ENCODE results near the gene PCK2.

GRCh38 chr14:24146453-24146977 is 52.4 kb downstream of the PCK2 start, which contains the start of gene PSME2:
- TF ChIP-seq HDAC2 (IDR thresholded peaks at IDR 0.05; ENCODE audit: borderline replicate concordance in 1 of 2, low read depth in 2 of 2, low read length in 2 of 2) (no peak), NRF1 (IDR thresholded peaks at IDR 0.05; ENCODE audit: low read depth, low read length) (no peak), SP4 (IDR thresholded peaks at IDR 0.05; ENCODE audit: low read length) (0 out of 2 replicates have a peak, but pooled peaks have one; percentile 14), CBX5 (IDR thresholded peaks at IDR 0.05; ENCODE audit: low read depth, low read length) (no peak), CTCF (IDR thresholded peaks at IDR 0.05; ENCODE audit: control extremely low read depth in 1 of 3, insufficient read depth in 1 of 3, low read depth in 1 of 3, low read length in 3 of 3) (no peak), POLR2A (IDR thresholded peaks at IDR 0.05; ENCODE audit: control extremely low read depth in 1 of 2, low read depth in 2 of 2, low read length in 2 of 2) (no peak; a peak in 1 of 3 replicates), USF2 (IDR thresholded peaks at IDR 0.05; ENCODE audit: low read length) (no peak), BACH1 (IDR thresholded peaks at IDR 0.05; ENCODE audit: low read length) (no peak), SIRT6 (IDR thresholded peaks at IDR 0.05; ENCODE audit: low read length) (no peak), FOSL1 (IDR thresholded peaks at IDR 0.05; ENCODE audit: insufficient read depth, low read depth, low read length) (no peak), TCF12 (IDR thresholded peaks at IDR 0.05; ENCODE audit: low read depth, low read length) (no peak), EZH2 (IDR thresholded peaks at IDR 0.05; ENCODE audit: low read depth, low read length, severe bottlenecking) (no peak), RAD21 (IDR thresholded peaks at IDR 0.05 in 1 of 2, conservative IDR thresholded peaks at IDR 0.05 in 1 of 2; ENCODE audit: low read depth in 2 of 2, low read length in 2 of 2) (no peak; a peak in 1 of 4 replicates)

All from H1 (cell line).